ENCODE data around the gene TOP3A. TPM values are rescaled to one million over a fixed set of nuclear protein-coding genes. Genes with fewer than 3 reads are reported as not detected.

TOP3A gene
- polyA plus RNA-seq, 4 donors: 34.3 to 41.7 (median 39.2) TPM

GRCh38 chr17:18256776-18257175 lies 58.0 kb downstream of the TOP3A start:
- no peak for DNase-seq (ENCODE audit: low read depth in 4 of 4, low spot score in 3 of 4)

- no peak for DNase-seq (ENCODE audit: low read depth in 4 of 4, low spot score in 3 of 4)
Observed at GRCh38 chr17:18256351-18256750, 58.4 kb downstream of the TOP3A start.

- DNase-seq (ENCODE audit: low read depth in 4 of 4, low spot score in 3 of 4): no peak
Observed at GRCh38 chr17:18254888-18255649, 59.7 kb downstream of the TOP3A start.

- no peak for DNase-seq (ENCODE audit: low read depth in 4 of 4, low spot score in 3 of 4)
Observed at GRCh38 chr17:18253947-18254821, 60.6 kb downstream of the TOP3A start.

GRCh38 chr17:18253187-18253884 lies 61.5 kb downstream of the TOP3A start:
- no peak for DNase-seq (ENCODE audit: low read depth in 4 of 4, low spot score in 3 of 4)

GRCh38 chr17:18252160-18252559 lies 62.6 kb downstream of the TOP3A start:
- DNase-seq (ENCODE audit: low read depth in 4 of 4, low spot score in 3 of 4): no peak

- no peak for DNase-seq (ENCODE audit: low read depth in 4 of 4, low spot score in 3 of 4)
Observed at GRCh38 chr17:18251204-18251603, 63.6 kb downstream of the TOP3A start.

- DNase-seq (ENCODE audit: low read depth in 4 of 4, low spot score in 3 of 4): no peak
Observed at GRCh38 chr17:18250708-18251107, 64.1 kb downstream of the TOP3A start.

- no peak for DNase-seq (ENCODE audit: low read depth in 4 of 4, low spot score in 3 of 4)
Observed at GRCh38 chr17:18250259-18250658, 64.5 kb downstream of the TOP3A start.

- DNase-seq (ENCODE audit: low read depth in 4 of 4, low spot score in 3 of 4): no peak
Observed at GRCh38 chr17:18248811-18249210, 66.0 kb downstream of the TOP3A start.

GRCh38 chr17:18248300-18248731 lies 66.5 kb downstream of the TOP3A start:
- DNase-seq (ENCODE audit: low read depth in 4 of 4, low spot score in 3 of 4): peak in 1 of 4 donors; percentile 59

- no peak for DNase-seq (ENCODE audit: low read depth in 4 of 4, low spot score in 3 of 4)
Observed at GRCh38 chr17:18247613-18248001, 67.2 kb downstream of the TOP3A start.

GRCh38 chr17:18246880-18247612 lies 67.7 kb downstream of the TOP3A start:
- peak in 1 of 4 donors; percentile 39 for DNase-seq (ENCODE audit: low read depth in 4 of 4, low spot score in 3 of 4)

GRCh38 chr17:18246109-18246725 lies 68.6 kb downstream of the TOP3A start:
- no peak for DNase-seq (ENCODE audit: low read depth in 4 of 4, low spot score in 3 of 4)

GRCh38 chr17:18245038-18245776 lies 69.6 kb downstream of the TOP3A start:
- DNase-seq (ENCODE audit: low read depth in 4 of 4, low spot score in 3 of 4): no peak

- DNase-seq (ENCODE audit: low read depth in 4 of 4, low spot score in 3 of 4): no peak
Observed at GRCh38 chr17:18241229-18241871, 73.4 kb downstream of the TOP3A start.

GRCh38 chr17:18240449-18240848 lies 74.3 kb downstream of the TOP3A start:
- no peak for DNase-seq (ENCODE audit: low read depth in 4 of 4, low spot score in 3 of 4)

- no peak for DNase-seq (ENCODE audit: low read depth in 4 of 4, low spot score in 3 of 4)
Observed at GRCh38 chr17:18238299-18238698, 76.5 kb downstream of the TOP3A start.

GRCh38 chr17:18237461-18237860 lies 77.3 kb downstream of the TOP3A start:
- DNase-seq (ENCODE audit: low read depth in 4 of 4, low spot score in 3 of 4): no peak

All from right renal pelvis (tissue), 4 donors.